Spleen (tissue), 11 donors: ENCODE data around the gene SPRYD7. TPM values are rescaled to one million over a fixed set of nuclear protein-coding genes. Genes with fewer than 3 reads are reported as not detected.

Source experiments
- DNase-seq: peaks from one replicate; pipeline ENCODE4 v3.0.0-alpha.2; 2020
- H3K27ac ChIP-seq, 8 donors: fragments of 200-600 bp; sonication (generic) in 7 of 8; 1 replicate in 4 of 8; 2 replicates in 4 of 8; pipeline versions ENCODE4 v1.5.0 to v1.8.0; 2016 to 2021; ENCODE audit warnings: inconsistent platforms in 4 of 8, mild to moderate bottlenecking in 4 of 8, moderate library complexity in 1 of 8
- H3K27me3 ChIP-seq, 7 donors: fragments of 200-600 bp; sonication (generic) in 6 of 7; replicated peaks in 1 of 7; 1 replicate in 4 of 7; 2 replicates in 3 of 7; pipeline versions ENCODE4 v1.5.0 to v1.8.0; 2016 to 2021; ENCODE audit warnings: inconsistent platforms in 3 of 7, mild to moderate bottlenecking in 1 of 7
- H3K36me3 ChIP-seq, 6 donors: fragments of 200-600 bp; sonication (generic) in 5 of 6; 1 replicate in 4 of 6; 2 replicates in 2 of 6; pipeline versions ENCODE4 v1.5.0 to v1.8.0; 2016 to 2021; ENCODE audit warnings: inconsistent platforms in 2 of 6
- H3K4me1 ChIP-seq, 6 donors: fragments of 200-600 bp; sonication (generic) in 5 of 6; 1 replicate in 3 of 6; 2 replicates in 3 of 6; pipeline versions ENCODE4 v1.5.0 to v1.8.0; 2016 to 2021; ENCODE audit warnings: inconsistent platforms in 3 of 6
- H3K4me3 ChIP-seq, 8 donors: fragments of 200-600 bp; sonication (generic) in 7 of 8; 1 replicate in 4 of 8; 2 replicates in 4 of 8; pipeline versions ENCODE4 v1.5.0 to v1.8.0; 2016 to 2021; ENCODE audit warnings: inconsistent platforms in 4 of 8, mild to moderate bottlenecking in 4 of 8, moderate library complexity in 2 of 8
- H3K9me3 ChIP-seq, 8 donors: fragments of 200-600 bp; sonication (generic) in 7 of 8; 1 replicate in 4 of 8; 2 replicates in 4 of 8; pipeline versions ENCODE4 v1.5.0 to v1.8.0; 2016 to 2021; ENCODE audit warnings: inconsistent platforms in 4 of 8
- POLR2A ChIP-seq, 3 donors: fragments of 450-650 bp; IDR thresholded peaks; one replicate each; pipeline ENCODE4 v1.5.1; 2017; ENCODE audit warnings: antibody characterized with exemption in 3 of 3, mild to moderate bottlenecking in 1 of 3
- POLR2AphosphoS5 ChIP-seq, 3 donors: sonication (generic); formaldehyde crosslinking; IDR thresholded peaks; one replicate each; pipeline ENCODE4 v1.5.1; 2017; ENCODE audit warnings: antibody characterized with exemption in 3 of 3
- WGBS, 5 donors: extraction: QIAGEN DNeasy Blood & Tissue Kit in 3 of 5; methylation state at CpG; one replicate each; pipeline versions ENCODE4 v1.1.5 to v1.1.7; 2013 to 2018; 5-methylcytosine and 5-hydroxymethylcytosine counted together
- intact Hi-C: fragments of 100-400 bp; cut with DNase I; formaldehyde crosslinking; loops from one replicate; pipeline ENCODE4 v1.15.0; 2023; ENCODE audit warnings: low total_unique reads
- polyA plus RNA-seq, 3 donors: library from polyadenylated mRNA; stranded (reverse); fragments of 200-250 nt; gene quantifications; one replicate each; pipeline ENCODE4 v1.2.1, GENCODE V29; 2013
- total RNA-seq, 7 donors: library from RNA; depleted of rRNA in 3 of 7; stranded (reverse); fragments of >200 nt in 3 of 7; fragmentation: NEBNext Ultra II Directional in 4 of 7; extraction: Animal tissue kit (Norgen Biotek cat#: 25700) in 4 of 7; gene quantifications; one replicate each; pipeline versions ENCODE4 v1.1.0 to v1.2.1, GENCODE V29; 2016 to 2021
- TF ChIP-seq, protein P1 (sequence below), 11 experiments: fragments of 200-600 bp in 7 of 11; fragments of 450-650 bp in 4 of 11; sonication (generic) in 4 of 11; IDR thresholded peaks in 8 of 11; conservative IDR thresholded peaks in 3 of 11; 1 replicate in 7 of 11; 2 replicates in 4 of 11; pipeline versions ENCODE4 v1.4.0 to v1.8.0; 2016 to 2021; ENCODE audit warnings: antibody characterized with exemption in 11 of 11, inconsistent platforms in 4 of 11, mild to moderate bottlenecking in 1 of 11
- donor health status: healthy with polysubstance abuse.
- donor health status: DM: no; HTN: no; CAD: no; lungs with moderate emphysema.
- donor health status: DM: no; HTN: no; CAD: no.
- donor health status: Bipolar disorder and iron deficiency.
- donor health status: healthy.
- donor health status: DM: no; HTN: no; CAD: no.
- donor health status: DM: yes; HTN: yes; CAD: no.

The SPRYD7 gene
- total and polyA plus RNA-seq, 10 donors: 3.5 to 7.7 (median 4.9) TPM

DNA sequence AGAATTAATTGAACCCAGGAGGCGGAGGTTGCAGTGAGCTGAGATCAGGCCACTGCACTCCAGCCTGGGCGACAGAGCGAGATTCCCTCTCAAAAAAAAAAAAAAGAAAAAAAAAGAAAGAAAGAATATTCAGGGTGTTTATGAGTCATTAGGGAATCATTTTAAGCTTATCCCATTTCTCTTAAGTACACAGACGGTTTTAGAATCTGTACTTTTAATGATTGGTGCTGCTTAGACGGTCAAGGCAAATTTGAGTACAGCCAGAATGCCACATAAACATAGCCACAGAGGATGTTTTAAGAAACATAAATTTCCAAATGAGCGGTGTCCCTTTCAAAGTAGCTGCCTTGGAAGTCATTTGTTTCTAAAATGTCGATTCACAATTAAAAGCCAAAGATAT, 2.6 kb downstream of the SPRYD7 start:
- Histone ChIP-seq H3K36me3 (peaks cover 0 to 28% (median 0%) of the 10 kb centered on the region in 6 donors), H3K9me3 (no peaks in the 10 kb centered on the region), H3K27me3 (no peaks in the 10 kb centered on the region), H3K27ac (no peak overlapping the region), H3K4me1 (peaks cover 12 to 50% (median 28%) of the 10 kb centered on the region in 6 donors), H3K4me3 (no peak overlapping the region)
- TF ChIP-seq POLR2A (IDR thresholded peaks at IDR 0.05): no peak
- TF ChIP-seq POLR2AphosphoS5 (IDR thresholded peaks at IDR 0.05): no peak
- TF ChIP-seq, protein P1, sequence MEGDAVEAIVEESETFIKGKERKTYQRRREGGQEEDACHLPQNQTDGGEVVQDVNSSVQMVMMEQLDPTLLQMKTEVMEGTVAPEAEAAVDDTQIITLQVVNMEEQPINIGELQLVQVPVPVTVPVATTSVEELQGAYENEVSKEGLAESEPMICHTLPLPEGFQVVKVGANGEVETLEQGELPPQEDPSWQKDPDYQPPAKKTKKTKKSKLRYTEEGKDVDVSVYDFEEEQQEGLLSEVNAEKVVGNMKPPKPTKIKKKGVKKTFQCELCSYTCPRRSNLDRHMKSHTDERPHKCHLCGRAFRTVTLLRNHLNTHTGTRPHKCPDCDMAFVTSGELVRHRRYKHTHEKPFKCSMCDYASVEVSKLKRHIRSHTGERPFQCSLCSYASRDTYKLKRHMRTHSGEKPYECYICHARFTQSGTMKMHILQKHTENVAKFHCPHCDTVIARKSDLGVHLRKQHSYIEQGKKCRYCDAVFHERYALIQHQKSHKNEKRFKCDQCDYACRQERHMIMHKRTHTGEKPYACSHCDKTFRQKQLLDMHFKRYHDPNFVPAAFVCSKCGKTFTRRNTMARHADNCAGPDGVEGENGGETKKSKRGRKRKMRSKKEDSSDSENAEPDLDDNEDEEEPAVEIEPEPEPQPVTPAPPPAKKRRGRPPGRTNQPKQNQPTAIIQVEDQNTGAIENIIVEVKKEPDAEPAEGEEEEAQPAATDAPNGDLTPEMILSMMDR (IDR thresholded peaks at IDR 0.05 in 8 of 11, conservative IDR thresholded peaks at IDR 0.05 in 3 of 11): no peak
- whole genome bisulfite sequencing, 5 donors: 93 to 98% (median 96%) methylated on average over 7 of the region's 7 CpGs
- intact Hi-C loops: no loop called here
- DNase-seq: no peak

GRCh38 chr13:49932868-49933267, 3.3 kb downstream of the SPRYD7 start:
- no peaks in the 10 kb centered on the region for H3K27me3 ChIP-seq
- intact Hi-C loops: no loop called here
- TF ChIP-seq POLR2AphosphoS5 (IDR thresholded peaks at IDR 0.05): no peak
- no peak for TF ChIP-seq POLR2A (IDR thresholded peaks at IDR 0.05)
- DNase-seq: no peak
- 63 to 79% (median 74%) methylated on average over 1 of the region's 1 CpG for WGBS, 5 donors
- H3K9me3 ChIP-seq: no peaks in the 10 kb centered on the region
- peaks cover 0 to 34% (median under 1%) of the 10 kb centered on the region in 6 donors for H3K36me3 ChIP-seq
- H3K4me1 ChIP-seq: peaks cover 12 to 43% (median 28%) of the 10 kb centered on the region in 6 donors
- H3K27ac ChIP-seq: no peak overlapping the region
- no peak overlapping the region for H3K4me3 ChIP-seq

GRCh38 chr13:49932066-49932465, 4.1 kb downstream of the SPRYD7 start:
- TF ChIP-seq POLR2A (IDR thresholded peaks at IDR 0.05) (no peak), POLR2AphosphoS5 (IDR thresholded peaks at IDR 0.05) (no peak)
- TF ChIP-seq, protein P1 (IDR thresholded peaks at IDR 0.05 in 8 of 11, conservative IDR thresholded peaks at IDR 0.05 in 3 of 11): no peak
- 92 to 99% (median 93%) methylated on average over 2 of the region's 2 CpGs for WGBS, 5 donors
- peaks cover 7 to 35% (median 22%) of the 10 kb centered on the region in 6 donors for H3K4me1 ChIP-seq
- no peak overlapping the region for H3K4me3 ChIP-seq
- H3K36me3 ChIP-seq: peaks cover 0 to 41% (median 5%) of the 10 kb centered on the region in 6 donors
- no peaks in the 10 kb centered on the region for H3K9me3 ChIP-seq
- DNase-seq: no peak
- intact Hi-C loops: no loop called here
- no peak overlapping the region for H3K27ac ChIP-seq
- no peaks in the 10 kb centered on the region for H3K27me3 ChIP-seq

GRCh38 chr13:49927755-49928154, 8.4 kb downstream of the SPRYD7 start:
- H3K27me3 ChIP-seq: no peaks in the 10 kb centered on the region
- no peak for DNase-seq
- H3K36me3 ChIP-seq: peaks cover 0 to 84% (median 32%) of the 10 kb centered on the region in 6 donors
- H3K27ac ChIP-seq: no peak overlapping the region
- TF ChIP-seq POLR2AphosphoS5 (IDR thresholded peaks at IDR 0.05) (no peak), POLR2A (IDR thresholded peaks at IDR 0.05) (no peak)
- TF ChIP-seq, protein P1 (IDR thresholded peaks at IDR 0.05 in 8 of 11, conservative IDR thresholded peaks at IDR 0.05 in 3 of 11): no peak
- no peak overlapping the region for H3K4me3 ChIP-seq
- intact Hi-C loops: no loop called here
- H3K4me1 ChIP-seq: peaks cover 0 to 5% (median 0%) of the 10 kb centered on the region in 6 donors
- no peaks in the 10 kb centered on the region for H3K9me3 ChIP-seq
- WGBS, 5 donors: 38 to 51% (median 43%) methylated on average over 3 of the region's 3 CpGs
